Omental fat pad (tissue), 4 donors: ENCODE data around the gene NEK9. TPM values are rescaled to one million over a fixed set of nuclear protein-coding genes. Genes with fewer than 3 reads are reported as not detected.
A peak's percentile ranks its signal among the peaks of the same experiment; 100 is the strongest.

Source experiments
- ATAC-seq: fragments of 150-250 bp; one replicate; pipeline ENCODE4 v1.9.1; 2016; ENCODE audit warnings: mild to moderate bottlenecking, moderate library complexity; ENCODE audit not compliant: low FRiP score
- DNase-seq: peaks from one replicate; pipeline ENCODE4 v3.0.0-alpha.2; 2019; ENCODE audit warnings: low spot score
- CTCF ChIP-seq, 3 donors: fragments of 450-650 bp; IDR thresholded peaks; one replicate each; pipeline ENCODE4 v1.5.1; 2016 to 2017; ENCODE audit warnings: antibody characterized with exemption in 3 of 3, mild to moderate bottlenecking in 3 of 3, moderate library complexity in 2 of 3
- total RNA-seq, 4 donors: library from RNA; depleted of rRNA; stranded (reverse); fragments of >200 nt; gene quantifications; one replicate each; pipeline ENCODE4 v1.1.0, GENCODE V29; 2016

The NEK9 gene
- total RNA-seq, 4 donors from 2014 or later, result 40.1 to 68.3 (median 54.8) TPM

GRCh38 chr14:75088153-75088552 is 38.7 kb downstream of the NEK9 start:
- no peak for TF ChIP-seq CTCF (IDR thresholded peaks at IDR 0.05)
- peak; percentile 28 for ATAC-seq

DNA sequence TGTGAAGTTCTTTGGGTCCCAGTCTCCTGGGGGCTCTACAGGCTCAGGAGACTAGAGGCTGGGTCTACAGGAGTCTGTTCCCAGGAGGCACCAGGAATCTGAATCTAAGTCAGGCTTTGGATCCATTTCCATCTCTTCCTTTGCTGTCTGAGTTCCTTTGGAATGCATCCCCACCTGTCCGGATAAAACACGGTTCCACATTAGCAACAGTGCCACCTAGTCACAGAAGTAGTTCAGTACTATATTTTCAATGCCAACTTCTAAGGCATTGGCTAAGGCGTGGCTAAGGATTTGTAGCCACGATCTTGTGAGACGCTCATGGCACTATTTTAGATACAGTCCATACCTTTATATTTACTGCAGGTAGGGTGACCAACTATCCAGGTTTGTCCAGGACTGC is 42.3 kb downstream of the NEK9 start:
- TF ChIP-seq CTCF (IDR thresholded peaks at IDR 0.05), result no peak
- DNase-seq (no peak), ATAC-seq (no peak)

More at GRCh38 chr14:75088153-75088552, 38.7 kb downstream of the NEK9 start:
- no peak for DNase-seq

DNA sequence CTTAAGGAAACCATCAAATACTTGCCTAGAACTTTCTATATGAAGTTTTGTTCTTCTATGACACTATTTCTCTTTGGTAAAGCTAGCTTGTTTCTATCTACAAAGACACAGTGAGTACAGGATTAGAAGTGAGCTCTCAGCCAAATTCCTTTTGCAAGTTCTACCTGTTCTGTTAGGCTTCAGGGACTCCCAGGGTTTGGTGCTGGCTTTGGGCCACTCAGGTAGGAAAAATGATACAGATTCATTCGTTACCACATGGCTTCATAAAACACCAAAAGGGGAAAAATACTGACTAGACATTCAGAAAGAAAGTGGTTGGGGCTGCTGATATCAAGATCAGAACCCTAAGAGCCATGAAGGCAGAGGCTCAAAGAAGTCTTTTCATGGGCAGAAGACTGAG is 43.6 kb downstream of the NEK9 start:
- no peak for DNase-seq
- TF ChIP-seq CTCF (IDR thresholded peaks at IDR 0.05), result no peak
- ATAC-seq, result no peak

- DNase-seq (no peak), ATAC-seq (no peak)
- no peak for TF ChIP-seq CTCF (IDR thresholded peaks at IDR 0.05)
These were observed 45.1 kb downstream of the NEK9 start for GRCh38 chr14:75081660-75082229.

DNA sequence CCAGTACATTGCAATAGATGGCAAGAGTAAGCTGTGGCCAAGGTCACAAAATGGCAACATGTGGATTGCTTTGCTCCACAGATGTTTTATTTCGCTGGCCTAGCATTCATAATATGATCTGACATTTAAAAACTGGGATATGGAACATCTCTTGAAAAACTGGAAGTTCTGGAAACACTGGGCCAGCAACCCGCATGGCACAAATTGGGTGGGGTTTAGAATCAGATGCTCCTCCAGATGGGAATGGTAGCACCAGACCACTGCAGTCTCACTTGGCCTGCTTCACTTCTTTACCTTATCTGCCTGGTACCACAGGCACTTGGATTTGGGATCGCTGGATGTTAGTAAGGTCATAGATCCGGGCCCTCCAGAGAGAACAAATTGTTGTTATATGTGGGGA is 47.3 kb downstream of the NEK9 start:
- ATAC-seq (no peak), DNase-seq (no peak)
- no peak for TF ChIP-seq CTCF (IDR thresholded peaks at IDR 0.05)

DNA sequence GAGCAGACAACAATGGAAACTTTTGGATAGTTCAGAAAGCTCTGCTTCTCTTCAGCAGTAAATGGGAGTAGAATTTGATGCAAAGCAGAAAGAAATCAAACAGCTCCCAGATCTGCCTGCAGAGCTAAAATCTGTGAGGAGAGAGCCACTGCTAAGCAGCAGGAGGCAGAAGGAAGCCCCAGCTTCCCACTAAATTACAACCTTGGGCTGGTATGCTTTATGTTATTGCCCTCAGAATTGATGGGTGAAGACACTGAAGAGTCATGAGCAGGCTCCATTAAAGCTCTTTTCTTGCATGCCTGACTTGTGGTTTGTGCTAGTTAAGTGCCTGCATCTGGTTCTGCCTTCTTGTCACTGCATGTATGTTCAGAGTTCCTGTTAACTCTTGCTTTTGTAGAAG is 49.1 kb downstream of the NEK9 start:
- ATAC-seq (no peak), DNase-seq (no peak)
- TF ChIP-seq CTCF (IDR thresholded peaks at IDR 0.05), result no peak

DNA sequence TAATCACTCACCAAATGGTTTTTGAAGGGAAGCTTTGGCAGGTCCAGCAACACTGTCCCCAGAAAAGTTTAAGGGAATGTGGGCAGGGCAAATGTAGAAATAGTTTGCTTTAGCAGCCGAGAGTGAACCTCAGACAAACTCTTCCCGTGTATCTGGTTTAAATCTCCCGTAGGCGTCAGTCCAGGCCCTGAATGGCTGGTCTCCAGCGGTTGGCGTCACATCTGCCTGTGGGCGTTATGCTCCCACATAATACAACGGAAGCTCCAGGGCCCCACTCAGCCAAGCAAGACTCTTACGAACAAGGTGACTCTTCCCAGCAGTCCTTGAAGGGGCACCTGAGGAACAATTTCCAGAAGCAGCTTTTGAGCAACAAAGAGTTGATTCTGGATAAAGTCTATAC is 56.5 kb downstream of the NEK9 start:
- TF ChIP-seq CTCF (IDR thresholded peaks at IDR 0.05), result no peak
- DNase-seq, result no peak
- no peak for ATAC-seq
